Brain microvascular endothelial cell (primary cell): ENCODE data around the gene TRAPPC12.
"Not testable (repeated sequence)": the region's sequence is repeated elsewhere in the genome, so short reads cannot be mapped to it uniquely, and the experiment has no call there.

Experiments
- DNase-seq: peaks from one replicate; pipeline ENCODE4 v3.0.0-alpha.2; 2020
- H3K27ac ChIP-seq: fragments of 250-450 bp; sonication (Bioruptor Pico); 2 replicates; pipeline ENCODE4 v1.5.1; 2020; ENCODE audit warnings: mild to moderate bottlenecking, moderate library complexity
- H3K27me3 ChIP-seq: fragments of 250-450 bp; sonication (Bioruptor Pico); replicated peaks from 2 replicates; pipeline ENCODE4 v1.5.1; 2020; ENCODE audit warnings: mild to moderate bottlenecking
- H3K36me3 ChIP-seq: fragments of 250-450 bp; sonication (Bioruptor Pico); replicated peaks from 2 replicates; pipeline ENCODE4 v1.5.1; 2020; ENCODE audit warnings: mild to moderate bottlenecking
- H3K4me3 ChIP-seq: 2 replicates; pipeline ENCODE4 v1.5.1; 2011; ENCODE audit warnings: low read depth, mild to moderate bottlenecking, control low read depth, low read length, moderate library complexity
- in situ Hi-C: cut with HindIII; loops from 2 replicates; pipeline ENCODE4 v1.10.0; 2017; ENCODE audit warnings: low sequenced_read_pairs, low pct_ligation_motif_present
- TF ChIP-seq, protein P1 (sequence below): IDR thresholded peaks from 2 replicates; pipeline ENCODE4 v1.5.1; 2011; ENCODE audit warnings: low read depth, mild to moderate bottlenecking, moderate library complexity, low read length, control low read depth, inconsistent platforms; ENCODE audit errors: missing control alignments

Gene TRAPPC12

DNA sequence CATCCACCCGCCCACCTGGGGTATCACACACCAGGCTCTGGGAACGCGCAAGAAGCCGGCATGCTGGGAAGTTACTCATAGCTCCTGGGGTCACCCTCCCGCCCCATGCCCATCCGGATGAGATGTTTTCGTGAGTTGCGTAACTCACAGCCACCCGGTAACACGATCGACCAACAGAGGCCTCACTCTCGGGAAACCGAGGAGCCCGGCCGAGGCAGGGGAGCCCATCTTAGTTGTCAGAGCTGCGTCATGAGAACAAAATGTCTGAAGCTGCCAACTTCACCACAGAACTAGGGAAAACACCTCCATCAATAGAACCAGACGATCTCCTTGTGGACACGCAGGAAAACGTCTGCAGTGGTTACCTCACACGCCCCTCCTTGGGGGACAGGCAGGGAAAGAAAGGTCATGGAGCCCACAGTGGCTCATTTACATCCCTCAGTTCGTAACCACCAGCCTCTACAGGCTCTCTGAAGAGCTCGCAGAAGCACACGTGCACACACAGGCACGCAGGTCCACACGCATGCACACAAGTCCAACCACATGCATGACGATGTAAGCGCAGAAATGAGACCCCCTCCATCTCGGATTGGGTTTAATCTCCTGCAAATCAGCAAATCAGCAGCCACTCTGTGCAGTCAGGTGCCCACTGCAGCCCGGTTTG, 113.6 kb downstream of the TRAPPC12 start:
- in situ Hi-C loops = no loop called here
- no peaks in the 10 kb centered on the region for H3K36me3 ChIP-seq
- H3K27me3 ChIP-seq = no peaks in the 10 kb centered on the region
- peak; percentile 97 for DNase-seq
- peak overlapping the region; percentile 83 for H3K27ac ChIP-seq
- no peak overlapping the region for H3K4me3 ChIP-seq
- TF ChIP-seq, protein P1, sequence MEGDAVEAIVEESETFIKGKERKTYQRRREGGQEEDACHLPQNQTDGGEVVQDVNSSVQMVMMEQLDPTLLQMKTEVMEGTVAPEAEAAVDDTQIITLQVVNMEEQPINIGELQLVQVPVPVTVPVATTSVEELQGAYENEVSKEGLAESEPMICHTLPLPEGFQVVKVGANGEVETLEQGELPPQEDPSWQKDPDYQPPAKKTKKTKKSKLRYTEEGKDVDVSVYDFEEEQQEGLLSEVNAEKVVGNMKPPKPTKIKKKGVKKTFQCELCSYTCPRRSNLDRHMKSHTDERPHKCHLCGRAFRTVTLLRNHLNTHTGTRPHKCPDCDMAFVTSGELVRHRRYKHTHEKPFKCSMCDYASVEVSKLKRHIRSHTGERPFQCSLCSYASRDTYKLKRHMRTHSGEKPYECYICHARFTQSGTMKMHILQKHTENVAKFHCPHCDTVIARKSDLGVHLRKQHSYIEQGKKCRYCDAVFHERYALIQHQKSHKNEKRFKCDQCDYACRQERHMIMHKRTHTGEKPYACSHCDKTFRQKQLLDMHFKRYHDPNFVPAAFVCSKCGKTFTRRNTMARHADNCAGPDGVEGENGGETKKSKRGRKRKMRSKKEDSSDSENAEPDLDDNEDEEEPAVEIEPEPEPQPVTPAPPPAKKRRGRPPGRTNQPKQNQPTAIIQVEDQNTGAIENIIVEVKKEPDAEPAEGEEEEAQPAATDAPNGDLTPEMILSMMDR = peak; percentile 24

DNA sequence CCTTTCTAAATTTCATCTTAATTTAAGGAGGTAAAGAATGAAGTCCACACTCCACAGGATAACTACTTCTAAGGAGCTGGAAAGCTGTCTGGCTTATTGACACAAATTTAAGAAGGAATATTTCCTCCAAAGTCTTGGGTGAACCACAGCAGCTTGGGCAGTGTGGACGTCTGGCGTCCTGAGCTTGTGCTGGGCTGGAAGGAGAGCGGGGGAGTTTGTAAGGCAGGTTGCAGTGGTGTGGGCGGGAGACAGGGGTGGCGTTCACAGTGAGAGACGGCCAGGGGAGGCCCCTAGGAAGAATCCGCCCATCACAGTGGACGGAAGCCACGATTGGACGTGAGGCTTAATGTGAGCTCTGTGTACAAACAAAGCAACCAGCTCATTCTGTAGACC, 114.1 kb downstream of the TRAPPC12 start:
- Histone ChIP-seq H3K27me3 (no peaks in the 10 kb centered on the region), H3K27ac (peak overlapping the region; percentile 83), H3K4me3 (no peak overlapping the region), H3K36me3 (peaks cover 3% of the 10 kb centered on the region)
- peak; percentile 78 for DNase-seq
- TF ChIP-seq, protein P1 = no peak
- in situ Hi-C loops = no loop called here

DNA sequence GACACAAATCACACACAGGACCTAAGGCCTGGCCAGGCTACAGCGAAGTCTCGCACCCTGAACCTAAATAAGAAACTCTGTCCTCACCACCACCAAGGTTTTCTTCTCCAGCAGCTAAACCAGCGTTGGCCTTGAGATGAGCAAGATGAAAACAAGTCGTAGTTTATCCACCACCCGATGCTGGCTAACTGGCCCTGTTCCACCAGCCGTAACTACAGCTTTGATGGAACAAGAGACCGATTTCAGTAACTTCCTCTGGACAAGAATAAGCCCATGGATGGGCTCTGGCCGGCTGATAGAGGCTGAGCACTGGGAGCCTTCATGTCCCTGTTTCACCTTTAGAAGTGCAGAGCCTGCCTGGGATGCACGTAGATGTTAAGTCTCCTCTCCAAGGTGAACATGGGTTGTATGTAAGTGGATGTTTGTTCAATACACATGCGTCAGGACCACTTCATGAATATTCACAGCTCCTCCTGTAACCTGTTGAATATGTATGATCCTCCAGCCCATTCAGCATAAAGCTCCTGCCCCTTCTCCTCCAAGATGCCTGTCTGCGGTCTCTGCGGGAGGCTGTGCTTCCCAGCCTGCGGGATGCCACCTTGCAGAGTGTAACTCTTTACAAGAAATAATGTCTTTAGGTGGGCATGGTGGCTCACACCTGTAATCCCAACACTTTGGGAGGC, 115.6 kb downstream of the TRAPPC12 start:
- H3K4me3 ChIP-seq = no peak overlapping the region
- no peaks in the 10 kb centered on the region for H3K27me3 ChIP-seq
- in situ Hi-C loops = no loop called here
- no peak overlapping the region for H3K27ac ChIP-seq
- DNase-seq = no peak
- TF ChIP-seq, protein P1 = no peak
- peaks cover 13% of the 10 kb centered on the region for H3K36me3 ChIP-seq

DNA sequence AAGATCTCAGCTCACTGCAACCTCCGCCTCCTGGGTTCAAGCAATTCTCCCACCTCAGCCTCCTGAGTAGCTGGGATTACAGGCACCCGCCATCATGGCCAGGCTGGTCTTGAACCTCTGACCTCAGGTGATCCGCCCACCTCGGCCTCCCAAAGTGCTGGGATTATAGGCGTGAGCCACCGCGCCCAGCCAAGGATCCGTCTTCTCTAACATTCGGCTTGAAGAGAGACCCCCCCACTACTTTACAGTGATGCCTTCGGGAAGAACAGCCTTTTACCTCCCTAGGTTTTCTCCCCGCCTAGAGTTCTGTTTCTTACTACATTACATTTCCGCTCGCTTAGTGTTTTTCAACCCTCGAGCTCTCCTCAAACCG, 117.2 kb downstream of the TRAPPC12 start:
- H3K4me3 ChIP-seq, H3K27ac ChIP-seq, DNase-seq, in situ Hi-C loops, H3K27me3 ChIP-seq: not testable (repeated sequence)
- H3K36me3 ChIP-seq = peaks cover 13% of the 10 kb centered on the region

DNA sequence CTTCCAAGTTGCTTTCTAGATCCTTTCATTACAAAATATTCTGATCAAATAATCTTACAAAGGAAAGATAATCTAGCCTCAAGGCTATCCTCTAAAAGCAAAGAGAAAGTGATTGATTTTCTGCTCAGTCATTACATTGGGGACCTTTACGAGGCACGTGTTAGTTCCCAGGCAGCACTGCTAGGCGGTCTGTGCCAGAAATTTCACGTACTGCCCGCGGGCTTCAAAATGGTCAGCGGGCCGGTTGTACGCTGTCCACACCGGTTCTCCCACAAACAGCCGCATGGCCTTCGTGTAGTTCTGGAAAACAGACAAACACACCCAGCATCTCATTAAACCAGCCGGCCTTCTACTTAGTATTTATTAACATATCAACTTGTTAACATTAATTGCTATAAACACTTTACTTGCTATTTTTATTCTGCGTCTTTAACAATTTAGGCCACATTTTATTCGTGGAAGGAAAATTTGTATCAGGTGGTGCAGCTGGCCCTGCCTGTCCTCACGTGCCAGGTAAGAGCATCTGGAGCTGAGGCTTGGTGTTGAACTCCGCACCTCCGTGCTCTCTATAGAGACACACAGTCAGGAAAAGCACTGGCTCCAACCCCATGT, 119.4 kb downstream of the TRAPPC12 start:
- Histone ChIP-seq H3K36me3 (peaks cover 13% of the 10 kb centered on the region), H3K27ac (no peak overlapping the region)
- in situ Hi-C loops = no loop called here

More for the DNA sequence above, 119.4 kb downstream of the TRAPPC12 start:
- Histone ChIP-seq H3K27me3 (no peaks in the 10 kb centered on the region), H3K4me3 (no peak overlapping the region)
- TF ChIP-seq, protein P1 = no peak
- no peak for DNase-seq
